ENCODE measurements around the gene TNS2. TPM values are rescaled to one million over a fixed set of nuclear protein-coding genes. Genes with fewer than 3 reads are reported as not detected.

The TNS2 gene
- total RNA-seq, 1 donor from 2014 or later, result 28.9 TPM

DNA sequence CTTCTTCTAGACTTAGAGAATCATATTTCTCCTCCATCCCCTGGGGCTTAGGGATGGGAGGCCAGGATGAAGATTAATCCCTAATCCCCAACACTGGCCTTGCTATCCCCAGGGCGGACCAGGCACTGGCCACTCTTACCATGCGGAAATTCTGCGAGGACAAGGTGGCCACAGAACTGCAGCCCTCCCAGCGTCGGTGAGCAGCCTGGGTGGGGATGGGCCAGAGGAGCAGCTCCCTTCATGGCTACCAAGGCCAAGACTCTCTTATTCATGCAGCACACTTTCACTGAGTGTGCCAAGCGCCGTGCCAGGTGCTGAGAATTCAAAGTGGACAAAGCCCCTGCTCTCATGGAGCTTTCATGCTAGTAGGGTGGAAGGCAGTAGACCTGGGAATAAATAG is 7.0 kb downstream of the TNS2 start:
- no peak for DNase-seq

DNA sequence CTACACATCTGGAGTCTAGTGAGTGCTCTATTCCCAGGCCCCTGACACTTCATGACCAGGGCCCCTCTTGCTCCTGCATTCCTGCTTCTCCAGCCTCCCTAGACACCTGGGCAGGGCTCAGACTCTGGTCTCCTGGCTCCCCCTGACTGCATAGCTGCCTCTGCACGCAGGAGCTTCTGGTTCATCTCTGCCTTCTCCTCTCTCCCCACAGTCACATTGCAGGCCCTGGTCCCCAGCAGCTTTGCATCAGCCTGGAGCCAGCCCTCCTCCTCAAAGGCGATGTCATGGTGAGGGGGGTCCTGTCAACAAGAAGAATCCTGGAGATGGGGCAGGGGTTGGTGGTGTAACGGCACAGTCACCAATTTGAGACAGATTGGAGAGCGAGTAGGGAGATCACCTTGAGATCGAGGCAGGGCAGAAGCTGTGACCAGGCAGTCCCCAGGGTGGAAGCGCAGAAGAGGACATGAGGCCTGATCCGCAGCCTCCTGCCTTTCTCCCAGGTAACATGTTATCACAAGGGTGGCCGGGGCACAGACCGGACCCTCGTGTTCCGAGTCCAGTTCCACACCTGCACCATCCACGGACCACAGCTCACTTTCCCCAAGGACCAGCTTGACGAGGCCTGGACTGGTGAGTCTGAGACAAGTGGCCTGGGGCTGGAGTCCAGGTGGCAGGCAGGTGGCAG is 8.1 kb downstream of the TNS2 start:
- no peak for DNase-seq

DNA sequence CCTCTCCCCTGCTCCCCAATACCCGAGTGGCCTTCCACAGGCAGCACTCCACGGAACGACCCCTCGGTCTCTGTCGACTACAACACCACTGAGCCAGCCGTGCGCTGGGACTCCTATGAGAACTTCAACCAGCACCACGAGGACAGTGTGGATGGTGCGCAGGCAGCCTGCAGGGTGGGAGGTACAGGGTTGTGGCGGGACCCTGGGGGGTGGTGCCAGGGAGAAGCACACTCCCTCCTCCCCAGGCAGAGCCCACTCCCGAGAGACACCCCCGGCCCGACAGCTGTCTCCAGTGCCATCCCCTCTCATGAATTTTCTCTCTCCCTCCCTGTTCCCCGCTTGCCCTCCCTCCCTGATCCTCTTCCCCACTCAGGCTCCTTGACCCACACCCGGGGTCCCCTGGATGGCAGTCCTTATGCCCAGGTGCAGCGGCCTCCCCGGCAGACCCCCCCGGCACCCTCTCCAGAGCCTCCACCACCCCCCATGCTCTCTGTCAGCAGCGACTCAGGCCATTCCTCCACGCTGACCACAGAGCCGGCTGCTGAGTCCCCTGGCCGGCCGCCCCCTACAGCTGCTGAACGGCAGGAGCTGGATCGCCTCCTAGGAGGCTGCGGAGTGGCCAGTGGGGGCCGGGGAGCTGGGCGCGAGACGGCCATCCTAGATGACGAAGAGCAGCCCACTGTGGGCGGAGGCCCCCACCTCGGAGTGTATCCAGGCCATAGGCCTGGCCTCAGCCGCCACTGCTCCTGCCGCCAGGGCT is 9.0 kb downstream of the TNS2 start:
- DNase-seq, result no peak

DNA sequence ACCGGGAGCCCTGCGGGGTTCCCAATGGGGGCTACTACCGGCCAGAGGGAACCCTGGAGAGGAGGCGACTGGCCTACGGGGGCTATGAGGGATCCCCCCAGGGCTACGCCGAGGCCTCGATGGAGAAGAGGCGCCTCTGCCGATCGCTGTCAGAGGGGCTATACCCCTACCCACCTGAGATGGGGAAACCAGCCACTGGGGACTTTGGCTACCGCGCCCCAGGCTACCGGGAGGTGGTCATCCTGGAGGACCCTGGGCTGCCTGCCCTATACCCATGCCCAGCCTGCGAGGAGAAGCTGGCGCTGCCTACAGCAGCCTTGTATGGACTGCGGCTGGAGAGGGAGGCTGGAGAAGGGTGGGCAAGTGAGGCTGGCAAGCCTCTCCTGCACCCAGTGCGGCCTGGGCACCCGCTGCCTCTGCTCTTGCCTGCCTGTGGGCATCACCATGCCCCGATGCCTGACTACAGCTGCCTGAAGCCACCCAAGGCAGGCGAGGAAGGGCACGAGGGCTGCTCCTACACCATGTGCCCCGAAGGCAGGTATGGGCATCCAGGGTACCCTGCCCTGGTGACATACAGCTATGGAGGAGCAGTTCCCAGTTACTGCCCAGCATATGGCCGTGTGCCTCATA is 9.7 kb downstream of the TNS2 start:
- DNase-seq, result no peak

DNA sequence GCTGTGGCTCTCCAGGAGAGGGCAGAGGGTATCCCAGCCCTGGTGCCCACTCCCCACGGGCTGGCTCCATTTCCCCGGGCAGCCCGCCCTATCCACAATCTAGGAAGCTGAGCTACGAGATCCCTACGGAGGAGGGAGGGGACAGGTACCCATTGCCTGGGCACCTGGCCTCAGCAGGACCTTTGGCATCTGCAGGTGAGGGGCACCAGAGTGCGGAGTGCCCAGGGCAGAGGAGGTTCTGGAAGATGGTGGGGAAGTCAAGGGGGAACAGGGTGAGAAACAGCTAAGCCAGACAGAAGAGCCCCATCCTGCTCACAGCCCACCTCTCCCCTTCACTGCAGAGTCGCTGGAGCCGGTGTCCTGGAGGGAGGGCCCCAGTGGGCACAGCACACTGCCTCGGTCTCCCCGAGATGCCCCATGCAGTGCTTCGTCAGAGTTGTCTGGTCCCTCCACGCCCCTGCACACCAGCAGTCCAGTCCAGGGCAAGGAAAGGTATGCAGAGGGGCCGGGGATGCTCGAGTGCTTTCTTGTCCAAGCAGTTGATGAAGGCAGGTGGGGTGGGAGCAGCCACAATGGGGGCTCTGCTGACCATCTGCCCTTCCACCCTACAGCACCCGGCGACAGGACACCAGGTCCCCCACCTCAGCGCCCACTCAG is 10.3 kb downstream of the TNS2 start:
- DNase-seq, result no peak

DNA sequence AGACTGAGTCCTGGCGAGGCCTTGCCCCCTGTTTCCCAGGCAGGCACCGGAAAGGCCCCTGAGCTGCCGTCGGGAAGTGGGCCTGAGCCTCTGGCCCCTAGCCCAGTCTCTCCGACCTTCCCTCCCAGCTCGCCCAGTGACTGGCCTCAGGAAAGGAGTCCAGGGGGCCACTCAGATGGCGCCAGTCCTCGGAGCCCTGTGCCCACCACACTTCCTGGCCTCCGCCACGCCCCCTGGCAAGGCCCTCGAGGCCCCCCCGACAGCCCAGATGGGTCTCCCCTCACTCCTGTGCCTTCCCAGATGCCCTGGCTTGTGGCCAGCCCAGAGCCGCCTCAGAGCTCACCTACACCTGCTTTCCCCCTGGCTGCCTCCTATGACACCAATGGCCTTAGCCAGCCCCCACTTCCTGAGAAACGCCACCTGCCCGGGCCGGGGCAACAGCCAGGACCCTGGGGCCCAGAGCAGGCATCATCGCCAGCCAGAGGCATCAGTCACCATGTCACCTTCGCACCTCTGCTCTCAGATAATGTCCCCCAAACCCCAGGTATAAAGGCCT is 10.9 kb downstream of the TNS2 start:
- DNase-seq, result no peak

DNA sequence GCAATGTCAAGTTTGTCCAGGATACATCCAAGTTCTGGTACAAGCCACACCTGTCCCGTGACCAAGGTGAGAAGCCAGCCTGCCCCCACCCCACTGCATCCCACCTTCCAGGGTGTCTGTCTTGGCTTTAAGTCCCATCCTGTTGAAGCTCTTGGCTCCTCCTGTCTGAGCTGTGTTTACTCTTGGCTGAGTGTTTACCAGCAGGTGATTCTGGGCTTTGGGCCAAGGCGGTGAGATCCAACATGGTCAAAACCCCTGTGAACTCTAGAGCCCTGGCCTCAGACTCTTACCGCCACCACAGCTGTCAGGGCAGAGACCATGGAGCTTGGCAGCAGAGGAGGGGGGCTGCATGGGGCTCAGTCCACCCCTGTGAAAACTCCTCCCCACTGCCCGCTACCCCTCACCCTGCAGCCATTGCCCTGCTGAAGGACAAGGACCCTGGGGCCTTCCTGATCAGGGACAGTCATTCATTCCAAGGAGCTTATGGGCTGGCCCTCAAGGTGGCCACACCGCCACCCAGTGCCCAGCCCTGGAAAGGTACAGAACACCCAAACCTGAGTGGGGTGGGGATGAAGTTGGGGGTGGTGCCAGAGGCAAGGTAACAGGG is 11.6 kb downstream of the TNS2 start:
- no peak for DNase-seq

DNA sequence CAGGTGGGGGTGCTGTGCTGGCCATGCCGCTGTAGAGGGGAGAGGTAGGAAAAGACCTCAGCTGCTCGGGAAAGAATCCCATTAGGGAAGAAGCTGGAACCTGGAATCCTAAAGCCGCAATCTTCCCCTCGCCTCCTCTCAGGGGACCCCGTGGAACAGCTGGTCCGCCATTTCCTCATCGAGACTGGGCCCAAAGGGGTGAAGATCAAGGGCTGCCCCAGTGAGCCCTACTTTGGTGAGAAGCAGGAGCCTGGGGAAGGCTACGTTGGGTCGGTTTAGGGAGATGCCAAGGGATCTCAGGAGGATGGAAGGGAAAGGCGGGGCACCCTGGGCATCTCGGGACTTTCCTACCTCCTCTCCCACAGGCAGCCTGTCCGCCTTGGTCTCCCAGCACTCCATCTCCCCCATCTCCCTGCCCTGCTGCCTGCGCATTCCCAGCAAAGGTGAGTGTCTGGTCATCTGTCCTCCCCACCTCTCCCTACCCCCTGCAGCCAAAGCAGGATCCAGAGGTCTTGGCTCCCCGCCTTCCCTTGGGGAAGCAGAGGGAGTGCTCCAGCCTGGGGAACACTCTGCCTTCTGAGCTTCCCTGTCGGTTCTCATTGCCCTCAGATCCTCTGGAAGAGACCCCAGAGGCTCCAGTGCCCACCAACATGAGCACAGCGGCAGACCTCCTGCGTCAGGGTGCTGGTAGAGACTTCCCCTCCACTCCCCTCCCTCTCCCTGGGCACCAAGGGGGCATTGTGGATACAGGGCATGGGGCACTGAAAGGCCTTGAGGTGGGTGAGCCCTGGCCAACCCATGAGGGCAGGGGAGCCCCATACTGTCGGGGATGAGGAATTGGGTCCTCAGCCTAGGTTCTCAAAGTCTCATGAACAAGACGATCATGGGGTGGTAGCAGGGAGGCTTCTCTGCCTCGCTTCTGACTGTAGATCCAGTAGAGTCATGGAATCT is 12.4 kb downstream of the TNS2 start:
- no peak for DNase-seq

DNA sequence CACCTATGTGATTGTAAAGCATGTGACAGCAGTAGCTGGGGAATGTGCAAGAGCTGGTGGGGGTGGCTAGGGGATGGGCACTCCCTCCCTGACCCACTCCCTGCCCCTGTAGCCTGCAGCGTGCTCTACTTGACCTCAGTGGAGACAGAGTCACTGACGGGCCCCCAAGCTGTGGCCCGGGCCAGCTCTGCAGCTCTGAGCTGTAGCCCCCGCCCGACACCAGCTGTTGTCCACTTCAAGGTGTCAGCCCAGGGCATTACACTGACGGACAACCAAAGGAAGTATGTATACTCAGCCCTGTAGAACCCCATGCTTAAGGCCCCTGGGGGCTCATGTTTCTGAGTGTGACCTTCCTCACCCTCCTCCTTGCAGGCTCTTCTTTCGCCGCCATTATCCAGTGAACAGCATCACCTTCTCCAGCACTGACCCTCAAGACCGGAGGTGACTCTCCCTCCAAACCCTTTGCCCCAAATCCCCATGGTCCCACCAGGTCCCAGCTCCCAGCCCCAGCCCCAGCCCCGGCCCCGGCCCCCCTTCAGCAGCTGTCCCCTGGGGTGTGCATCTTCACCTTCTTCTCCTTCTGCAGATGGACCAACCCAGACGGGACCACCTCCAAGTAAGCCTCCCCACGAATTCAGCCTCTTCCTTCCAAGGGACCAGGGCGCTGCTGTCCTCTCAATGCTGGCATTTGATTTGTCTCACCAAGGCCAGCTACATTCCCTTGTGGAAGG is 13.3 kb downstream of the TNS2 start:
- DNase-seq, result no peak

DNA sequence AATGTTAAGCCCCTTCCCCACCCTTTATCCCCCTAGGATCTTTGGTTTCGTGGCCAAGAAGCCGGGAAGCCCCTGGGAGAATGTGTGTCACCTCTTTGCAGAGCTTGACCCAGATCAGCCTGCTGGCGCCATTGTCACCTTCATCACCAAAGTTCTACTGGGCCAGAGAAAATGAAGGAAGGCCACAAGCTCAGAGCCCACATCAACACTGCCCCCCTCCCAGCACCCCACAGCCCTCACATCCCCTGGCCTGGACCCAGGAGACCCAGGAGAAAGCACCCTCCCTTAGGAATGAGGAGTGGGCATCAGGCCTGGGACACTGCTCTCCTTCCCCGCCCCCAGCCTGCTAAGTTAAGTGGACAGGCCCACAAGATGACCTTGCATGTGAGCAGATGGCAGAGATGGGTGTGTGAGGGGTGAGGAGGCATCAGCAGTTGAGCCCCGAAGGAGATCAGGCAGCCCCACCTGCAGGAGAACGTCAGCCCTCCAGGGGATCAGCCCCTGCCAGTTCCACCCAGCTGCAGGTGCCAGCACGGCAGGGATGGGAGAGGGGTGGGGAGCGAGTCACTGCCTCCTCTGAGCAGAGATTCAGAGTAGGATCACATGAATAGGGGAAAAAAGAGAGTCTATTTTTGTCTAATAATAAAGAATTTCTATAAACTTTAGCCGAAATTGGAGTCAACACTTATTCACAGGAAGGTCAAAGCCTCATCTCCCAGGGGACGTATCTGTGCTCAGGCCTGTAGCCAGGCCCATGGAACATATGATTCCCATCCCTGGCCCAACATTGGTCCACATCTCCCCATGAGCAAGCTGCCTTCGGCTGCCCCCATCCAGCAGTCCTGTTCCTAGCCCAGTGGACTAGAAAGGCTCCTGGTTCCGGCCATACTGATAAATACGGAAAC is 14.1 kb downstream of the TNS2 start:
- DNase-seq, result peak; percentile 47

DNA sequence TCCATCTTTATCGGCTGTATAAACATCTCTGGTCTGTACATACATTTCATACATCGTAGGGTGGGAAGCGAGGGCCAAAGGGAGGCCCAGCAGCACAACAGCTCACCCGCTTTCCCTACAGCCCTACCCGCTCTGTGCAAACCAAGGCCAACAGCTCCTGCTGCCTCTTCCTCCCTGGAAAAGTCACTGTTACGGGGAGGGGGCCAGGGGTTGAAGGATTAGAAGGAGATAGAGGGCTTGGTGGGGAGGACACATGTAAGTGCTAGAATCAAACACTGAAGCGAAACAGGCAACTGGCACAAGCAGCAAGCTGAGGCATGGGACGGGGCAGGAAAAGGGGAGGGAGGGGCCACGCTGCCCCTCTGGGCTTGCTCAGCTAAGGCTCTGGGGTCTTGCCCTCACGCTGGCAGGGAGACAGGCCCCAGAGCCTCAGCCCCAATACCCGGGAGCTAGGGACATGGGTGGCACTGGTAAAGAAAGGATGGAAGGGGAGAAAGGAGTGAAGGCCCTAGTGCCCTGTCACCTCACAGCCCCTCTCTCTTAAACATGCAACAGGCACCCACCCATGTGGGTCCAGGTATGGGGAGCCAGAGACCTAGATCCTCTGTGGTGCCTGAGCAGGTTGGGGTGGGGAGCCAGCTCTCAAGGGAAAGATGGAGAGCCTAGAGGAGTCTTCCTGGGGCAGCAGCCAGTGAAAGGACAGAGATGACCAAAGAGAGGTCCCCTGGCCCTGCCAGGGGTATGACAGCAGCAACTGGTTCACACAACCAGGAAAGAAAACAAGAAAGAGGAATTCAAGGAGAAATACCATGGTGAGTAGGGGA is 15.0 kb downstream of the TNS2 start:
- no peak for DNase-seq

DNA sequence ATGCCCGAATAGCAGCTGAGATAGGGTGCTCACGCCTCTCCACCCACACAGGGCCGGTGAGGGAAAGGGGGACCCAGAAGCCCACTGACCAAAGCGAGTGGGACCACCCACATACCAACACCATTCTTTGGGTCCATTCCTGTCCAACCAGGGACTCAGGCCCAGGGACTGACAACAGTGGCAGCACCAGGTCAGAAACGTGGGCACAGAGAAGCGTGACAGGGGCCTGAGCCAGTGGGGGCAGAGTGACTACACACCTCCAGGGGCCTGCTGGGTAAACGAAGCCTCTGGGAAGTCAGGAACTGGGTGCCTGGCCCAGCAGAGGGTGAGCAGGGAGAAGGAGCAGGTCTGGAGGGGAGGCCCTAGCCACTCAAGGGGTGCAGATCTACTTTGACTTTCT is 15.6 kb downstream of the TNS2 start:
- DNase-seq, result no peak

DNA sequence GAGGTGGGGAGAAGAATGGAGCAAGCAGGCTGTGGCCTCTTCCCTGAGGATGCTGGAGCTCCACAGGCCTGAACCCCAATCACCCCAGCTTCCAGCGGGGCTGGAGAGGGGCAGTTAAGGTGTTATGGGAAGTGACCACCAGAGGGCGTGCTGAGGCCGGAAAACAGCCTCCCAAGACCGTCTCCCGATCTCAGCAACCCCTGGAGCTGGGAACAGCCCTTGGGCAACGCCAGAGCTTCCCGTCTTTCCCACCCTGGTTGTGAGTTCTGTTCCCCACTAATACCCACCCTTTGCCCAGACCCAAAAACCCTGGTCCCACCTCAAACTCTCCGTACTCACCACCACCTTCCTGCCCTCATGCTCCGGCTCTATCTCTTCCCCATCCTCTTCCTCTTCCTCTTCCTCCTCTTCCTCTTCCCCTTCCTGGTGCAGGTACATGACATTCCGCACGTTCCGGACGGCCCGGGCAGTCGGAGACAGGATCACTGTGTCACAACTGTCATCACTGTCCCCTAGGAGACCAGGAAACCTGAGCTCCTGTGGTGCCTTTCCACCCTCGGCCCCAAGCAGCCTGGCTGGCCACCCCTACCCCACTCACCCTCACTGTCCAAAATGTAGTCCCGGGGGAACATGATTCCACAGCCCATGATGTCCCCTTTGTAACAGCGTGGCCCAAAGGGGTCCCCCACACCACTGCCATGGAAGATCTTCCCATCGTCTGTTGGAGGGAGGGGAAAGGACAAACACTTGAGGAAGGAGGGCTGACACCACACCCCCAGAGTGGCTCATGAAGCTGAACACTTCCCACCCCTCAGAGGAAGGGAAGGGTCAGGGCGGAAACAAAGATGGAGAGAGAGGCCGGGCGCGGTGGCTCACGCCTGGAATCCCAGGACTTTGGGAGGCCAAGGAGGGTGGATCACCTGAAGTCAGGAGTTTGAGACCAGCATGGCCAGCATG is 16.4 kb downstream of the TNS2 start:
- DNase-seq, result peak; percentile 72

DNA sequence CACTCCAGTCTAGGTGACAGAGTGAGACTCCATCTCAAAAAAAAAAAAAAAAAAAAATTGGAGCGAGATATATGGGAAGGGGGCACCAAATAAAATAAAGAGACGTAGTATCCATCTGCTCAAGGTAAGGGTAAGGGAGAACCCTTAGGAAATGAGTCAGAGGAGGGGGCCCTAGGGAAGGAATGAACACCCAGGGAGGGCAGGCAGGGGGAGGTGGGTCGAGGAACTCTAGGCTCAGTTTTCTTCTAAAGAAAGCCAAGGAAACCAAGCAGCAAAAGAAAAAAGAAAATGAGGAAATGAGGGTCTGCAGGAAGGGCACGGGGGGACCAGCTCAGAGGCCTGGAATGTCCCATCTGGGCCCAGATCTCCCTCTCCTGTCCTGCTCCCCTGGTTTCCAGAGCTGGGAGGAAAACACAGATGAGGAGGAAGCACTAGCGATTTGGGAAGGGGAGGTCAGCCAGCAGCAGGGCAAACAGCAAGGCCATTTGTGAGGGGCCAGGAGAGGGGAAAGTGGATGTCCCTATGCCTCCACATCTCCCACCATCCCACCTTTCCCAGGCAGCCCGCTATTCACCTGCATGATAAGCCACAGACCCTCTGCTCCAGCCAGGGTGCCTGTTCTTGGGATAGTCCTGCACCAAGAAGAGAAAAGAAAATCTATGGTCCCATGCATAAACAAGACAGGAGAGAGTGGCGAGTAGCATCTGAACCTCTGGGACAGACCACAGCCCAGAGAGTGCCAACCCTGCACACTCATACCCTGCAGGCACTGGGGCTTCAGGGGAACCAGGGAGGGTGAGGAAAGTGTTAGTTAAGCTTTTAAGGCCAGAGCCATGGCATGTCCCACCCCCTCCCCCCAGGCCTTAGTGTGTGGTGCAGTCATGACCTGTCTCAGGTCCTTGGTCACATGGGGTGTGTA is 17.5 kb downstream of the TNS2 start:
- DNase-seq, result no peak

DNA sequence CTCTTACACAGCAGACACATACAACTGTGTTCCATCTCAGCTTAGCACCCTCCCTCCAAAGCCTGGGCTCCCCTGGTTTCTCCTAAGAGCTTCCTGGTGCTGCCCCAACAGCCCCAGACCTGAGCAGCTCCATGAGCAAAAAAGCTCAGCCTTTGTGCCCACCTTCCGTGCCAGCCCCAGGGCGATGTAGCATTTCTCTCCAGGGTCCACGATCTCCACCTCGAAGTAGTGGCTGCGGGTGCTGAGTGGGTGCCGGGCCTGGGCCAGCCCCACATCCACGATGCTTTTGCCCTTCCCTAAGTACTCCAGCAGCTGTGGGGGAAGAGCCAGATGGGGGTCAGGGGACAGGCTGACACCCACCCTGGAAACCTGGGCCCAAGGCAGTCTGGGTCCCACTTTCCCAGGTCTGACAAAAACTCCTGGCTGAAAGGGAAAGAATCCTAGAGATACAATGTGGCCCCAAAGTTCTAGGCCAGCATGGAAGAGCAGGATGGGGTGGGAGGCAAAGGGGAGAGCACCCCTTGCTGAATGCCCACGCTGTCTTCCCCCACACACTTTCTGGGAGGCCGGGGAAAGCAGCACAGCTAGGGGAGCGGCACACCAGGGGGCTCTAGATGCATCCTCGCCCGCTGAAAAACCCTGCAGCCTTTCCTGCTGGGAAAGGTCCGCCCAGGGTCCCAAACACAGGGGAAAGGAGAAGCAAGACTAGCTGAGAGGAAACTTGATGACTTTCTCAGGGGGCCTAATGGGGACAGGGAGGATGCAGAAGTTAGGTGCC is 18.3 kb downstream of the TNS2 start:
- DNase-seq, result no peak

Data from skin of body (tissue), 2 donors.